ENCODE results near the gene KREMEN1.

GRCh38 chr22:29136782-29137700 is 64.2 kb downstream of the KREMEN1 start:
- TF ChIP-seq POLR2A (IDR thresholded peaks at IDR 0.05; ENCODE audit: low read length), result no peak
- no peak for TF ChIP-seq GATA1 (IDR thresholded peaks at IDR 0.05; ENCODE audit: low read depth, low read length)

Data from erythroblast (primary cell).